AG10803 (cell line): ENCODE results near the gene GLCCI1.
A peak's percentile ranks its signal among the peaks of the same experiment; 100 is the strongest.

ENCODE experiments used
- DNase-seq: peaks from one replicate; pipeline ENCODE4 v3.0.0; 2010; ENCODE audit warnings: low read depth
- H3K4me3 ChIP-seq: 2 replicates; pipeline ENCODE4 v1.5.1; 2011; ENCODE audit warnings: mild to moderate bottlenecking, low read length, control low read depth
- TF ChIP-seq, protein P1 (sequence below): conservative IDR thresholded peaks from 2 replicates; pipeline ENCODE4 v1.5.1; 2011; ENCODE audit warnings: mild to moderate bottlenecking, low read length, control low read depth, inconsistent platforms

Gene GLCCI1

DNA sequence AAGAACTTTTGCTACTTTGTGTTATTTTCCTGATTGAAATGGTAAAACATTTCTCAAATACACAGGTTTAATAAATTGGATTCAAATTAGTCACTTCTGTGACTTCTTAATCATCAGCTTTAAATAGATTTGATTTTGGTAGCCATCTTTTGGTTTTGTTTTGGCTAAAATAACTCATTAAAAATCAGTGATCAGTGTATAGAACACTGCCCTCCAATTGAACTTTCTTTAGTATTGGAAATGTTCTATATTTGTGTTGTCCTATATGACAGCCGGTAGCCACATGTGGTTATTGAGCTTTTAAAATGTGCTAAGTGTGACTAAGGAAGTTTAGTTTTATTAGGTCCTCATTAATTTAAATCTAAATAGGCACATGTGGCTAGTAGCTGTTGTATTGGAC, 50.4 kb downstream of the GLCCI1 start:
- TF ChIP-seq, protein P1, sequence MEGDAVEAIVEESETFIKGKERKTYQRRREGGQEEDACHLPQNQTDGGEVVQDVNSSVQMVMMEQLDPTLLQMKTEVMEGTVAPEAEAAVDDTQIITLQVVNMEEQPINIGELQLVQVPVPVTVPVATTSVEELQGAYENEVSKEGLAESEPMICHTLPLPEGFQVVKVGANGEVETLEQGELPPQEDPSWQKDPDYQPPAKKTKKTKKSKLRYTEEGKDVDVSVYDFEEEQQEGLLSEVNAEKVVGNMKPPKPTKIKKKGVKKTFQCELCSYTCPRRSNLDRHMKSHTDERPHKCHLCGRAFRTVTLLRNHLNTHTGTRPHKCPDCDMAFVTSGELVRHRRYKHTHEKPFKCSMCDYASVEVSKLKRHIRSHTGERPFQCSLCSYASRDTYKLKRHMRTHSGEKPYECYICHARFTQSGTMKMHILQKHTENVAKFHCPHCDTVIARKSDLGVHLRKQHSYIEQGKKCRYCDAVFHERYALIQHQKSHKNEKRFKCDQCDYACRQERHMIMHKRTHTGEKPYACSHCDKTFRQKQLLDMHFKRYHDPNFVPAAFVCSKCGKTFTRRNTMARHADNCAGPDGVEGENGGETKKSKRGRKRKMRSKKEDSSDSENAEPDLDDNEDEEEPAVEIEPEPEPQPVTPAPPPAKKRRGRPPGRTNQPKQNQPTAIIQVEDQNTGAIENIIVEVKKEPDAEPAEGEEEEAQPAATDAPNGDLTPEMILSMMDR, result no peak
- H3K4me3 ChIP-seq, result no peak overlapping the region
- DNase-seq, result no peak

DNA sequence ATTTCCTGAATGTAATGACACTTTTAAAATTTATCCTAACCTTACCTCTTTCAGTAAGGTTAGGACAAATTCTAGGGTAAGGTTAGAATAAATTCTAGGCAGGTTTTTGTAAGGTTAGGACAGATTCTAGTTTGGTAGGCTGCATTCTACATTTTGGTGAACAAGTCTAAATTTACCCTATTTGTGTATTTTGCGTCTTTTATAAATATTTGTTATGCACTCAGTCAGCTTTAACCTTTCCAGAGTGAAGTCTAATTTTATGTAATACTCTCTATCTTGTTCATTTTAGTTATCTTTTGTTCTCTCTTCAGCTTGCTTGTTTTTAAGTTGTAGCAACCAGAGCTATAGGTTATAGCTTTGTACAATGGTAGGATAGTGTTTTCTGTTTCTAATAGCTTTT, 54.0 kb downstream of the GLCCI1 start:
- no peak overlapping the region for H3K4me3 ChIP-seq
- TF ChIP-seq, protein P1, result no peak
- no peak for DNase-seq

DNA sequence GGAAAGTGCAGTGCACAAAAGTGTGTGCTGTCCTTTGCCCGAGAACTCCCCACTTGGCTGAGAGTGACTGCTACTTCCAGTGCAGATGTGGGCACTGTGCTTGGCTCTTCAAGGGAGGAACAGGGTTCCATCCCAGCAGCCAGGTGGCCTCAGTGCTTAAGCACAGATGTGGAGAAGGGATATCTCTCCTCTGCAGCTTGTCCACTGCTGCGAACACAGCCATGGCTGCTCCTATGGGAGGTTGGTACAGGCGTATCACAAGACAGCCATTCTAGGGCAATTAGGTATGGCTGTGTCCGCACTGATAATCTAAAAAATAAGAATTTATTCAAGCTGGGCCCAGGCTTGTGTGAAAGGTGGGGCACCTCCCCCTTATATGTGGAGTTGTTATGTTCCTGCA, 66.6 kb downstream of the GLCCI1 start:
- no peak for DNase-seq
- TF ChIP-seq, protein P1, result no peak
- no peak overlapping the region for H3K4me3 ChIP-seq

DNA sequence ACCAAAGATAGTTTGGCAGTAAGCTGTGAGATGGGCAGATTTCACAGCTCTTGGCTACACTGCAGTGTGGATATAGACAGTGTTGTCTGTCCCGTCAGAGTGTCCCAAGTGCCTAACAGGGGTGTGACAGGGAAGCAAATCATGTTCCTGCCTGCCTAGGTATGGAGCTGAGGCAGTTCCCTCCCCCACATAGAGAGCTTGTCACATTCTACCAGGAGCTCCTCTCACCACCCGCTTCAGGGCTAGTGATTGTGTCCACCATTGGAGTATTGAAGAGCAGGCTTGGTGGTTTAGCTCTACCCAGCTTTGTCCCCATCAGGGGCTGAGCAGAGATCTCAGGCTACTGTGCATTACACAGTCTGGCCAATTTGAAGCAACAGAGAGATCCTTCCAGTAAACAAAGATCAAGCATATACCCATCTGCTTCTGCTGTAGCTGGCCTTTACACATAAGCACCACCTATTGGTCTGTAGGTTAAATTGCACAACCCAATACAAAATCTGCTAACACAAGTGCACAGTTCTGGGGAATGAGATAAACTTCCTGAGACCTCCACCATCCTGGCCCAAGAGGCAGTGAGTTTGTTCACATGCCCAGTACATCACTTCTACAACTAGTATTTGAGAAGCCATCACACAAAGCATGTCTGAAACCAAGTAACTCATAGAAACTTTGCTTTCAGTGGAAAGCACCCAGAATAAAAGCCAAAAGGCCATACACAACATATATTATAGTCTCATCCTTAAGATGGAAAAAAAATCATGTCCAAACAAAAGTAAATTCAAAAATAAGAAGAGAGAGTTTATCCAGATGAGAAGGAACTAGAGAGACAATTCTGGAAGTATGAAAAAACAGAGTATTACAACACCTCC, 67.3 kb downstream of the GLCCI1 start:
- peak; percentile 45 for DNase-seq
- no peak overlapping the region for H3K4me3 ChIP-seq
- TF ChIP-seq, protein P1, result peak; percentile 67

DNA sequence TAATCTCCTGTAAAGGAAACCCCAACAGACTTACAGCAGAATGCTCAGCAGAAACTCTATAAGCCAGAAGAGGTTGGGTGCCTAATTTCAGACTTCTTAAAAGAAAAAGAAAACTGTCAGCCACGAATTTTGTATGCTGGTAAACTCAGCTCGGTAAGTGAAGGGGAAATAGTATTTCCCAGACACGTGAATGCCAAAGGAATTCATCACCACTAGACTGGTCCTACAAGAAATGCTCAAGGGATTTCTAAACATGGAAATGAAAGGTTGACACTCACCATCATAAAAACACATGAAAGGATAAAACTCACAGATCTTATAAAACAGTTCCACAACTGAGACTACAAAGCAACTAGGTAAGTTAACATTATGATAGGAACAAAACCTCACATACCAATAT, 68.6 kb downstream of the GLCCI1 start:
- TF ChIP-seq, protein P1, result no peak
- DNase-seq, result no peak
- H3K4me3 ChIP-seq, result no peak overlapping the region

DNA sequence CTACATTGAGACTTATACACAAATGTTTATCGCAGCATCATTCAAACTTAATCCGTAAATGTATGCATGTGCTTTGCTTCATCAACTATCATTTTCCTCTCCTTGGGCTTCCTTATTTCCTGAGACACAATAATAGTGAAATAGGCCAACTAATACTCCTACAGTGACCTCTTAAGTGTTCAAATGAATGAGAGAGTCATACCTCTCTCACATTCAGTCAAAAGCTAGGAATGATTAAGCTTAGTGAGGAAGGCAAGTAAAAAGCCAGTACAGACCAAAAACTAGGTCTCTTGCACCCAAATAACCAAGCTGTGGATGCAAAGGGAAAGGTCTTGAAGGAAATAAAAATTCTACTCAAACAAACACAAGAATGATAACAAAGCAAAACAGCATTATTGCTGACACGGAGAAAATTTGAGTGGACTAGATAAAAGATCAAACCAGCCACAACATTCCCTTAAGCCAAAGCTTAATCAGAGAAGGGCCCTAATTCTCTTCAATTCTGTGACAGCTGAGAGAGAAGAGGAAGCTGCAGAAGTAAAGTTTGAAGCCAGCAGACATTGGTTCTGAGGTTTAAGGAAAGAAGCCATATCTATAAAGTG, 72.3 kb downstream of the GLCCI1 start:
- DNase-seq, result no peak
- TF ChIP-seq, protein P1, result no peak
- H3K4me3 ChIP-seq, result no peak overlapping the region

DNA sequence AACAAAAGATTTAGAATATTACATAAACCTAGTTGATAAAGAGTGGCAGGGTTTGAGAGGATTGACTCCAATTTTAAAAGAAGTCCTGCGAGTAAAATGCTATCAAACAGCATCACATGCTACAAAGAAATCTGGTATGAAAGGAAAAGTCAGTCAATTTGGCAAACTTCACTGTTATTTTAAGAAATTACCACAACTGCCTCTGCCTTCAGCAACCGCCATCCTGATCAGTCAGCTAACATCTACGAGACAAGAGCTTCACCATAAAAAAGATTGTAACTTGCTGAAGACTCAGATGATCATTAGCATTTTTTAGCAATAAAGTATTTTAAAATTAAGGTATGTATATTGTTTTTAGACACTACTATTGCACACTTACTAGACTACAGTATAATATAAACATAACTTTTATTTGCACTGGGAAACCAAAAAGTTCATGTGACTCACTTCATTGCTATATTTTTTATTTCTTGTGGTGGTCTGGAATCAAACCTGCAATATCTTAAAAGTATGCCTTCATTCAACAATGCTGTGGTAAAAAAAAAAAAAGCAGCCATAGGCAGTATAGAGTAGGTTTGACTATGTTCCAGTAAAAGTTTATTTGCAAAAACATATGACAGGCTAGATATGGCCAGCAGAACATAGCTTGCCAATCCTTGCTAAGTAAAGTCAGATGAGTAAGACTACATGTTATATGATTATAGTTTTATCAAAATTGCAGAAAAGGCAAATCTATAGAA, 74.4 kb downstream of the GLCCI1 start:
- DNase-seq, result no peak
- H3K4me3 ChIP-seq, result no peak overlapping the region
- TF ChIP-seq, protein P1, result no peak
